HG02885 (cell line): Measurements from ENCODE around the gene MYOCOS.
A peak's percentile ranks its signal among the peaks of the same experiment; 100 is the strongest.

Source experiments
- ATAC-seq: cut with Tn5 transposase; IDR thresholded peaks from one replicate; pipeline ENCODE4 v1.9.1; 2021; ENCODE audit warnings: mild to moderate bottlenecking; ENCODE audit not compliant: unreplicated experiment, poor library complexity

Gene MYOCOS

GRCh38 chr1:171623651-171624331, 1.7 kb downstream of the MYOCOS start:
- ATAC-seq: no peak

GRCh38 chr1:171625225-171625624, 3.2 kb downstream of the MYOCOS start:
- no peak for ATAC-seq

- no peak for ATAC-seq
Measured at GRCh38 chr1:171627020-171627419, 5.0 kb downstream of the MYOCOS start.

- ATAC-seq: no peak
Measured at GRCh38 chr1:171628225-171628624, 6.2 kb downstream of the MYOCOS start.

- no peak for ATAC-seq
Measured at GRCh38 chr1:171635661-171636060, 13.6 kb downstream of the MYOCOS start.

- ATAC-seq: no peak
Measured at GRCh38 chr1:171636141-171636540, 14.1 kb downstream of the MYOCOS start.

GRCh38 chr1:171637928-171638576, 16.0 kb downstream of the MYOCOS start:
- ATAC-seq: no peak

- ATAC-seq: no peak
Measured at GRCh38 chr1:171640225-171640624, 18.2 kb downstream of the MYOCOS start.

GRCh38 chr1:171641076-171641864, 19.2 kb downstream of the MYOCOS start:
- ATAC-seq: no peak

GRCh38 chr1:171642197-171642596, 20.2 kb downstream of the MYOCOS start:
- no peak for ATAC-seq

- ATAC-seq: no peak
Measured at GRCh38 chr1:171643156-171643555, 21.1 kb downstream of the MYOCOS start.

GRCh38 chr1:171644805-171645483, 22.9 kb downstream of the MYOCOS start:
- ATAC-seq: peak; percentile 77

- ATAC-seq: no peak
Measured at GRCh38 chr1:171645553-171646248, 23.7 kb downstream of the MYOCOS start.

- no peak for ATAC-seq
Measured at GRCh38 chr1:171646249-171646560, 24.2 kb downstream of the MYOCOS start.

GRCh38 chr1:171652234-171652822, 30.3 kb downstream of the MYOCOS start, which contains the start of gene MYOC:
TSS of gene MYOC (minus strand) at chr1:171652688. CDS start at chr1:171652611, 77 bp downstream.
- ATAC-seq: no peak

- ATAC-seq: no peak
Measured at GRCh38 chr1:171653796-171654195, 31.8 kb downstream of the MYOCOS start.

- no peak for ATAC-seq
Measured at GRCh38 chr1:171654201-171654941, 32.3 kb downstream of the MYOCOS start.

- peak; percentile 82 for ATAC-seq
Measured at GRCh38 chr1:171654942-171655745, 33.1 kb downstream of the MYOCOS start.
